Neural cell (in vitro differentiated cells): Measurements from ENCODE around the gene P3H2. TPM values are rescaled to one million over a fixed set of nuclear protein-coding genes. Genes with fewer than 3 reads are reported as not detected.

Source experiments
- H2AFZ ChIP-seq: fragments of 200-600, 300-800 bp; sonication (generic), shearing (Covaris generic); 2 replicates; pipeline ENCODE4 v1.6.0; 2014; ENCODE audit warnings: low read depth, mild to moderate bottlenecking, antibody characterized with exemption, low read length, moderate library complexity
- H3F3A ChIP-seq: fragments of 200-600 bp; shearing (Covaris generic); 2 replicates; pipeline ENCODE4 v1.6.1; 2016; ENCODE audit warnings: mild to moderate bottlenecking, moderate library complexity, mixed read lengths, antibody characterized with exemption, low read length; ENCODE audit not compliant: insufficient read depth, poor library complexity, severe bottlenecking
- H3K27ac ChIP-seq: fragments of 200-600, 300-800 bp; sonication (generic), shearing (Covaris generic); 2 replicates; pipeline ENCODE4 v1.5.1; 2014; ENCODE audit warnings: mild to moderate bottlenecking, low read length, moderate library complexity
- H3K27me3 ChIP-seq: fragments of 300-800, 200-600 bp; sonication (generic), shearing (Covaris generic); 2 replicates; pipeline ENCODE4 v1.6.0; 2014; ENCODE audit warnings: mild to moderate bottlenecking, low read depth, low read length, moderate library complexity; ENCODE audit not compliant: insufficient read depth
- H3K36me3 ChIP-seq: fragments of 300-800, 200-600 bp; sonication (generic), shearing (Covaris generic); 2 replicates; pipeline ENCODE4 v1.5.1; 2014; ENCODE audit warnings: mild to moderate bottlenecking, antibody characterized with exemption, low read length, moderate library complexity; ENCODE audit not compliant: insufficient read depth
- H3K4me2 ChIP-seq: fragments of 300-800, 200-600 bp; sonication (generic), shearing (Covaris generic); 2 replicates; pipeline ENCODE4 v1.6.0; 2014; ENCODE audit warnings: mild to moderate bottlenecking, low read length
- H3K4me3 ChIP-seq: fragments of 300-800, 200-600 bp; sonication (generic), shearing (Covaris generic); 2 replicates; pipeline ENCODE4 v1.5.1; 2014; ENCODE audit warnings: mild to moderate bottlenecking, low read length, moderate library complexity
- H3K79me2 ChIP-seq: fragments of 200-600 bp; shearing (Covaris generic); replicated peaks from 2 replicates; pipeline ENCODE4 v1.6.0; 2014; ENCODE audit warnings: mild to moderate bottlenecking, low read length, moderate library complexity; ENCODE audit not compliant: insufficient read depth
- H3K9ac ChIP-seq: fragments of 300-800, 200-600 bp; sonication (generic), shearing (Covaris generic); 2 replicates; pipeline ENCODE4 v1.6.1; 2016; ENCODE audit warnings: mild to moderate bottlenecking, low read length, mixed read lengths
- H3K9me2 ChIP-seq: fragments of 200-600 bp; shearing (Covaris generic); 2 replicates; pipeline ENCODE4 v1.6.1; 2016; ENCODE audit warnings: mild to moderate bottlenecking, low read length, mixed read lengths; ENCODE audit not compliant: insufficient read depth
- H3K9me3 ChIP-seq: fragments of 200-600, 300-800 bp; sonication (generic), shearing (Covaris generic); 2 replicates; pipeline ENCODE4 v1.6.1; 2016; ENCODE audit warnings: mild to moderate bottlenecking, mixed run types, low read length, moderate library complexity, mixed read lengths
- H4K20me1 ChIP-seq: fragments of 200-600 bp; shearing (Covaris generic); 2 replicates; pipeline ENCODE4 v1.6.1; 2016; ENCODE audit warnings: mild to moderate bottlenecking, mixed run types; ENCODE audit not compliant: insufficient read depth
- CTCF ChIP-seq: fragments of 450-650 bp; IDR thresholded peaks from 2 replicates; pipeline ENCODE4 v1.5.1; 2014; ENCODE audit warnings: antibody characterized with exemption, mild to moderate bottlenecking, moderate library complexity; ENCODE audit not compliant: poor library complexity, severe bottlenecking
- EP300 ChIP-seq: fragments of 450-650 bp; conservative IDR thresholded peaks from 2 replicates; pipeline ENCODE4 v1.6.1; 2014; ENCODE audit warnings: antibody characterized with exemption, mild to moderate bottlenecking, moderate library complexity; ENCODE audit not compliant: poor library complexity, severe bottlenecking
- EZH2 ChIP-seq: fragments of 200-600, 300-800 bp; shearing (Covaris generic), sonication (generic); IDR thresholded peaks from 2 replicates; pipeline ENCODE4 v1.6.1; 2014; ENCODE audit warnings: antibody characterized with exemption, low read length, borderline replicate concordance, mild to moderate bottlenecking; ENCODE audit not compliant: insufficient read depth, poor library complexity, severe bottlenecking
- MXI1 ChIP-seq: fragments of 450-650 bp; conservative IDR thresholded peaks from 2 replicates; pipeline ENCODE4 v1.6.1; 2014; ENCODE audit warnings: antibody characterized with exemption, mild to moderate bottlenecking; ENCODE audit not compliant: poor library complexity, severe bottlenecking
- POLR2AphosphoS5 ChIP-seq: IDR thresholded peaks from 2 replicates; pipeline ENCODE4 v1.6.1; 2012
- RAD21 ChIP-seq: fragments of 450-650 bp; conservative IDR thresholded peaks from 2 replicates; pipeline ENCODE4 v1.6.1; 2014; ENCODE audit warnings: antibody characterized with exemption, mild to moderate bottlenecking, moderate library complexity
- REST ChIP-seq: IDR thresholded peaks from 2 replicates; pipeline ENCODE4 v1.6.1; 2012; ENCODE audit warnings: borderline replicate concordance
- SMC3 ChIP-seq: fragments of 450-650 bp; conservative IDR thresholded peaks from 2 replicates; pipeline ENCODE4 v1.6.1; 2014; ENCODE audit warnings: antibody characterized with exemption, mild to moderate bottlenecking, moderate library complexity; ENCODE audit not compliant: poor library complexity
- TAF1 ChIP-seq: IDR thresholded peaks from 2 replicates; pipeline ENCODE4 v1.6.1; 2012; ENCODE audit warnings: low read depth
- polyA plus RNA-seq: library from polyadenylated mRNA; depleted of rRNA; stranded (reverse); fragments of >200 nt; gene quantifications from 2 replicates; pipeline ENCODE4 v1.2.3, GENCODE V29; 2014

P3H2 gene
- polyA plus RNA-seq, 1 donor from 2014 or later = 0.68 TPM

GRCh38 chr3:190109441-190109840 lies 11.3 kb downstream of the P3H2 start:
- Histone ChIP-seq H3F3A (no peaks in the 10 kb centered on the region), H3K4me3 (no peak overlapping the region), H3K36me3 (no peaks in the 10 kb centered on the region), H3K9me2 (no peaks in the 10 kb centered on the region), H4K20me1 (no peaks in the 10 kb centered on the region), H3K9ac (no peak overlapping the region), H2AFZ (no peak overlapping the region), H3K27me3 (no peaks in the 10 kb centered on the region), H3K9me3 (no peaks in the 10 kb centered on the region), H3K4me2 (no peak overlapping the region), H3K79me2 (no peaks in the 10 kb centered on the region), H3K27ac (no peak overlapping the region)
- TF ChIP-seq EP300 = no peak
- TF ChIP-seq SMC3 = no peak
- TF ChIP-seq EZH2 = no peak
- TF ChIP-seq POLR2AphosphoS5 = no peak
- TF ChIP-seq CTCF = no peak
- TF ChIP-seq MXI1 = no peak
- no peak for TF ChIP-seq RAD21
- no peak for TF ChIP-seq REST
- no peak for TF ChIP-seq TAF1

GRCh38 chr3:190108804-190109203 lies 11.9 kb downstream of the P3H2 start:
- Histone ChIP-seq H4K20me1 (no peaks in the 10 kb centered on the region), H3K9me3 (no peaks in the 10 kb centered on the region), H3K27me3 (no peaks in the 10 kb centered on the region), H3K79me2 (no peaks in the 10 kb centered on the region), H3K9me2 (no peaks in the 10 kb centered on the region), H3K4me3 (no peak overlapping the region), H3F3A (no peaks in the 10 kb centered on the region), H3K9ac (no peak overlapping the region), H3K4me2 (no peak overlapping the region), H3K27ac (no peak overlapping the region), H3K36me3 (no peaks in the 10 kb centered on the region), H2AFZ (no peak overlapping the region)
- no peak for TF ChIP-seq SMC3
- TF ChIP-seq POLR2AphosphoS5 = no peak
- no peak for TF ChIP-seq EP300
- TF ChIP-seq RAD21 = no peak
- no peak for TF ChIP-seq CTCF
- TF ChIP-seq EZH2 = no peak
- no peak for TF ChIP-seq REST
- no peak for TF ChIP-seq MXI1
- no peak for TF ChIP-seq TAF1
